SK-N-SH (cell line): Measurements from ENCODE around the gene KCNH3. TPM values are rescaled to one million over a fixed set of nuclear protein-coding genes. Genes with fewer than 3 reads are reported as not detected.

Experiments
- CTCF ChIA-PET: fragments of 300-600, 350-600 bp; formaldehyde crosslinking; extraction: SDS; loops from one replicate; lab custom pipeline; 2021; lab: Yijun Ruan, JAX
- POLR2A ChIA-PET: fragments of 350-600 bp; sonication (Branson Sonifier 250); formaldehyde crosslinking; extraction: SDS; loops from one replicate; lab custom pipeline; 2020; ENCODE audit warnings: antibody characterized with exemption, inconsistent platforms; lab: Yijun Ruan, JAX
- DNase-seq: peaks from one replicate; pipeline ENCODE4 v3.0.0; 2012
- H2AFZ ChIP-seq: fragments of 200-600 bp; sonication (generic); 2 replicates; pipeline ENCODE4 v1.8.1; 2016; ENCODE audit warnings: antibody characterized with exemption, mild to moderate bottlenecking, low read depth
- H3F3A ChIP-seq: fragments of 200-600 bp; sonication (generic); replicated peaks from 2 replicates; pipeline ENCODE3; 2016; ENCODE audit warnings: antibody characterized with exemption, mild to moderate bottlenecking; ENCODE audit not compliant: insufficient read depth
- H3K27ac ChIP-seq, 2 experiments: fragments of 200-500 bp in 1 of 2; fragments of 200-600 bp in 1 of 2; sonication (Bioruptor generic) in 1 of 2; sonication (generic), shearing (Covaris generic) in 1 of 2; 2 replicates each; pipeline versions ENCODE4 v1.5.1 to v1.6.1; 2014 to 2016; ENCODE audit warnings: low read depth in 2 of 2, inconsistent platforms in 1 of 2, low read length in 1 of 2, mild to moderate bottlenecking in 1 of 2, mixed read lengths in 1 of 2
- H3K27me3 ChIP-seq: fragments of 200-600 bp; sonication (generic), shearing (Covaris generic); 2 replicates; pipeline ENCODE4 v1.6.1; 2016; ENCODE audit warnings: mixed run types; ENCODE audit not compliant: insufficient read depth
- H3K36me3 ChIP-seq, 2 experiments: fragments of 200-500 bp in 1 of 2; fragments of 200-600 bp in 1 of 2; sonication (Bioruptor generic) in 1 of 2; sonication (generic) in 1 of 2; replicated peaks in 1 of 2; 2 replicates each; pipeline versions ENCODE3 to v1.5.1; 2014 to 2016; ENCODE audit warnings: low read length in 1 of 2, mild to moderate bottlenecking in 1 of 2; ENCODE audit not compliant: insufficient read depth in 2 of 2, control insufficient read depth in 1 of 2
- H3K4me1 ChIP-seq, 2 experiments: fragments of 200-500 bp in 1 of 2; fragments of 200-600 bp in 1 of 2; sonication (Bioruptor generic) in 1 of 2; sonication (generic), shearing (Covaris generic) in 1 of 2; 2 replicates each; pipeline versions ENCODE4 v1.5.1 to v1.6.1; 2014 to 2016; ENCODE audit warnings: low read depth in 1 of 2, low read length in 1 of 2, mixed run types in 1 of 2; ENCODE audit not compliant: insufficient read depth in 2 of 2, control insufficient read depth in 1 of 2
- H3K4me2 ChIP-seq: fragments of 200-600 bp; sonication (generic), shearing (Covaris generic); 2 replicates; pipeline ENCODE4 v1.6.1; 2017; ENCODE audit warnings: mixed run types
- H3K4me3 ChIP-seq, 2 experiments: fragments of 200-500 bp in 1 of 2; fragments of 200-600 bp in 1 of 2; sonication (Bioruptor generic) in 1 of 2; sonication (generic), shearing (Covaris generic) in 1 of 2; 2 replicates each; pipeline versions ENCODE4 v1.5.1 to v1.8.1; 2014 to 2016; ENCODE audit warnings: low read depth in 2 of 2, inconsistent platforms in 1 of 2, low read length in 1 of 2, mild to moderate bottlenecking in 1 of 2, mixed read lengths in 1 of 2, moderate library complexity in 1 of 2
- H3K79me2 ChIP-seq: fragments of 200-600 bp; sonication (generic); 2 replicates; pipeline ENCODE4 v1.8.1; 2017; ENCODE audit warnings: mild to moderate bottlenecking; ENCODE audit not compliant: insufficient read depth
- H3K9ac ChIP-seq: fragments of 200-600 bp; sonication (generic); 2 replicates; pipeline ENCODE4 v1.6.1; 2017; ENCODE audit warnings: mixed run types
- H3K9me2 ChIP-seq: fragments of 200-600 bp; sonication (generic); 2 replicates; pipeline ENCODE4 v1.6.1; 2017; ENCODE audit warnings: mixed run types
- H3K9me3 ChIP-seq: fragments of 200-600 bp; sonication (generic); 2 replicates; pipeline ENCODE4 v1.6.1; 2017; ENCODE audit warnings: mixed run types, mild to moderate bottlenecking, moderate library complexity
- H4K20me1 ChIP-seq: fragments of 200-600 bp; sonication (generic); 2 replicates; pipeline ENCODE4 v1.6.1; 2017; ENCODE audit warnings: mild to moderate bottlenecking, mixed run types; ENCODE audit not compliant: insufficient read depth
- ELF1 ChIP-seq: IDR thresholded peaks from 2 replicates; pipeline ENCODE4 v1.4.0; 2012
- FOXJ3 ChIP-seq: sonication (generic); formaldehyde crosslinking; IDR thresholded peaks from 2 replicates; pipeline ENCODE4 v1.5.1; 2020; ENCODE audit warnings: mild to moderate bottlenecking, missing genetic modification reagents
- GATA2 ChIP-seq: sonication (generic); formaldehyde crosslinking; IDR thresholded peaks from 2 replicates; pipeline ENCODE4 v1.5.0; 2020; ENCODE audit warnings: mild to moderate bottlenecking, missing genetic modification reagents
- MXI1 ChIP-seq: IDR thresholded peaks from 2 replicates; pipeline ENCODE4 v1.6.1; 2012; ENCODE audit warnings: mild to moderate bottlenecking, low read depth, low read length, improper control_type of control experiment
- NFIC ChIP-seq: IDR thresholded peaks from 2 replicates; pipeline ENCODE4 v1.4.0; 2012; ENCODE audit warnings: borderline replicate concordance
- NRF1 ChIP-seq: IDR thresholded peaks from 2 replicates; pipeline ENCODE4 v1.6.1; 2012; ENCODE audit warnings: low read depth, mild to moderate bottlenecking, low read length
- POLR2AphosphoS5 ChIP-seq: IDR thresholded peaks from 2 replicates; pipeline ENCODE4 v1.6.1; 2012; ENCODE audit warnings: low read depth, low read length
- RCOR1 ChIP-seq: fragments of 150-350 bp; IDR thresholded peaks from 2 replicates; pipeline ENCODE4 v1.6.1; 2017; ENCODE audit warnings: antibody characterized with exemption, low read length
- RXRA ChIP-seq: IDR thresholded peaks from 2 replicates; pipeline ENCODE4 v1.4.0; 2012; ENCODE audit warnings: low read depth, mild to moderate bottlenecking, borderline replicate concordance
- SIN3A ChIP-seq: IDR thresholded peaks from 2 replicates; pipeline ENCODE4 v1.6.1; 2012; ENCODE audit warnings: low read depth, mild to moderate bottlenecking, low read length, moderate library complexity, borderline replicate concordance
- SMC3 ChIP-seq: IDR thresholded peaks from 2 replicates; pipeline ENCODE4 v1.6.1; 2012; ENCODE audit warnings: low read depth, low read length, improper control_type of control experiment
- TAF1 ChIP-seq: IDR thresholded peaks from 2 replicates; pipeline ENCODE4 v1.6.1; 2012; ENCODE audit warnings: low read depth, mild to moderate bottlenecking, low read length, moderate library complexity, borderline replicate concordance
- TEAD4 ChIP-seq: IDR thresholded peaks from 2 replicates; pipeline ENCODE4 v1.4.0; 2012; ENCODE audit warnings: mild to moderate bottlenecking, borderline replicate concordance; ENCODE audit not compliant: insufficient read depth
- WGBS: methylation state at CpG from one replicate; pipeline ENCODE4 v1.1.6; 2017; ENCODE audit warnings: low lambda C conversion rate; 5-methylcytosine and 5-hydroxymethylcytosine counted together
- polyA plus RNA-seq, 3 experiments: library from polyadenylated mRNA; depleted of rRNA; stranded (reverse); fragments of >200 nt; gene quantifications; 2 replicates each; pipeline ENCODE4 v1.2.3, GENCODE V29; 2012
- TF ChIP-seq, protein P1 (sequence below): fragments of 150-350 bp; IDR thresholded peaks from 2 replicates; pipeline ENCODE4 v1.6.1; 2016; ENCODE audit warnings: mild to moderate bottlenecking, low read depth, low read length

The KCNH3 gene
- polyA plus RNA-seq, 1 of the 3 experiments (the other 2 are of a cell fraction), result 3.7 TPM

DNA sequence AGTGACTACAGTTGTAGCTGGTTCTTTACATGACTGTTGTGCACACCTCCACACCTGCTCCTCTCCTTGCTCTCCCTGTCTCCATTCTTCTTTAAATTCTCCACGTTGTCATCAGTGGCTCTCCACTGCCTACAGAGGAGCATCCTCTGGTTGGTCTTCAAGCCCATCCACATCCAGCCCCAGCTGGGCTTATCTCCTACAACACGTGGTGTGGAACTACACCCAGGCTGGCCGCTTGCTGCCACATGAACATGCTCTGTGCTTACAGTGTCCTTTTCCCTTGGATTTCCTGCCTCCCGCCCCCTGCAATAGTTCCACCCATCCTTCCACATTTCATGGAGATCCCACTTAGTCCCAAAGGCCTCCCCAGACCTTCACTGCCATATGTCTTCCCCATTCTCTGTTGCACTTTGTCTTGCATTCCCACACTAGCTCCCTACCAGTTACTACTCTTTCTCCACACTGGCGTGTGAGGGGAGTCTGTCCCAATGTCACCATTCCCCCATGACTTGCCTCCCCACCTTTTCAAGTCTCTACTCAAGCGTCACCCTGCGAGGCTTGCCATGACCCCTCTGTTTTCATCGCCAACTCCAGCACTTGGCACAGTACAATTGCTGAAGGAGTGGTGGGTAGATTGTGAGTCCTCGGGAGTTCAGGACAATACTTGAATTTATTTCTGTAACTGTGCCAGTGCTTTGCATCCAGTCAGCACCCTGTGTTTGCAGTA is 38.9 kb downstream of the KCNH3 start:
- peaks cover 7% of the 10 kb centered on the region; the same call in 1 of the 2 replicates for H4K20me1 ChIP-seq
- no peak overlapping the region for H3K4me2 ChIP-seq
- DNase-seq, result no peak
- no peaks in the 10 kb centered on the region for H3K9me2 ChIP-seq
- H3K27me3 ChIP-seq, result no peaks in the 10 kb centered on the region
- no peak overlapping the region for H3K4me3 ChIP-seq
- H2AFZ ChIP-seq, result no peak overlapping the region
- peaks cover 4% of the 10 kb centered on the region for H3F3A ChIP-seq
- peaks cover 0 to 8% of the 10 kb centered on the region in 2 experiments; a peak in 1 of 4 replicates for H3K4me1 ChIP-seq
- no peak overlapping the region for H3K9ac ChIP-seq
- H3K79me2 ChIP-seq, result peaks cover 9% of the 10 kb centered on the region
- no peak overlapping the region for H3K27ac ChIP-seq
- peaks cover 27 to 29% of the 10 kb centered on the region in 2 experiments for H3K36me3 ChIP-seq
- H3K9me3 ChIP-seq, result no peaks in the 10 kb centered on the region
- POLR2A ChIA-PET, result no interaction called here
- no peak for TF ChIP-seq ELF1
- TF ChIP-seq NRF1, result no peak
- TF ChIP-seq SIN3A, result no peak
- no peak for TF ChIP-seq TAF1
- TF ChIP-seq, protein P1, sequence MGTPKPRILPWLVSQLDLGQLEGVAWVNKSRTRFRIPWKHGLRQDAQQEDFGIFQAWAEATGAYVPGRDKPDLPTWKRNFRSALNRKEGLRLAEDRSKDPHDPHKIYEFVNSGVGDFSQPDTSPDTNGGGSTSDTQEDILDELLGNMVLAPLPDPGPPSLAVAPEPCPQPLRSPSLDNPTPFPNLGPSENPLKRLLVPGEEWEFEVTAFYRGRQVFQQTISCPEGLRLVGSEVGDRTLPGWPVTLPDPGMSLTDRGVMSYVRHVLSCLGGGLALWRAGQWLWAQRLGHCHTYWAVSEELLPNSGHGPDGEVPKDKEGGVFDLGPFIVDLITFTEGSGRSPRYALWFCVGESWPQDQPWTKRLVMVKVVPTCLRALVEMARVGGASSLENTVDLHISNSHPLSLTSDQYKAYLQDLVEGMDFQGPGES, result no peak
- TF ChIP-seq TEAD4, result no peak
- TF ChIP-seq RXRA, result no peak
- no peak for TF ChIP-seq MXI1
- no peak for TF ChIP-seq POLR2AphosphoS5
- TF ChIP-seq GATA2 (CRISPR knock-in tag), result no peak
- no peak for TF ChIP-seq NFIC
- no peak for TF ChIP-seq FOXJ3 (CRISPR knock-in tag)
- CTCF ChIA-PET, result interaction anchor here (1.3 to 3.0 kb wide), 5 partner anchors 17 to 289 kb away, joined by 4 to 15 read pairs (median 6); no protein-coding TSS in a partner anchor
- WGBS, result 80% methylated on average over 9 of the region's 9 CpGs

GRCh38 chr12:49578471-49579112 is 39.8 kb downstream of the KCNH3 start:
- H3K4me1 ChIP-seq, result peaks cover 0 to 15% of the 10 kb centered on the region in 2 experiments; a peak in 1 of 4 replicates
- H3K9me2 ChIP-seq, result no peaks in the 10 kb centered on the region
- no peaks in the 10 kb centered on the region for H3K27me3 ChIP-seq
- no peak for DNase-seq
- no peak overlapping the region for H3K27ac ChIP-seq
- H4K20me1 ChIP-seq, result peaks cover 7% of the 10 kb centered on the region; the same call in 1 of the 2 replicates
- POLR2A ChIA-PET, result no interaction called here
- H3K36me3 ChIP-seq, result peaks cover 25 to 35% of the 10 kb centered on the region in 2 experiments
- TF ChIP-seq SIN3A (no peak), RCOR1 (no peak), TEAD4 (no peak), POLR2AphosphoS5 (no peak), SMC3 (no peak), NRF1 (no peak)
- no peak overlapping the region for H3K9ac ChIP-seq
- H3F3A ChIP-seq, result peaks cover 4% of the 10 kb centered on the region
- H3K4me3 ChIP-seq, result no peak overlapping the region
- H2AFZ ChIP-seq, result no peak overlapping the region
- H3K9me3 ChIP-seq, result no peaks in the 10 kb centered on the region
- H3K79me2 ChIP-seq, result peaks cover under 1% of the 10 kb centered on the region
- H3K4me2 ChIP-seq, result no peak overlapping the region
- 88% methylated on average over 13 of the region's 13 CpGs for WGBS
- CTCF ChIA-PET, result interaction anchor here (1.1 to 4.5 kb wide), 8 partner anchors 7 to 236 kb away, joined by 4 to 73 read pairs (median 14); partner anchors contain the start of gene DNAJC22
